Kasumi-1 (cell line): ENCODE results near the gene FGFBP3.
"Not testable (repeated sequence)": the region's sequence is repeated elsewhere in the genome, so short reads cannot be mapped to it uniquely, and the experiment has no call there.

Source experiments
- DNase-seq, 2 experiments: peaks; one replicate each; lab custom pipeline; 2025; lab: John Stamatoyannopoulos, UW

The FGFBP3 gene

GRCh38 chr10:91901784-91902677 is 7.3 kb downstream of the FGFBP3 start:
- DNase-seq = peak; percentile 98 to 99

DNA sequence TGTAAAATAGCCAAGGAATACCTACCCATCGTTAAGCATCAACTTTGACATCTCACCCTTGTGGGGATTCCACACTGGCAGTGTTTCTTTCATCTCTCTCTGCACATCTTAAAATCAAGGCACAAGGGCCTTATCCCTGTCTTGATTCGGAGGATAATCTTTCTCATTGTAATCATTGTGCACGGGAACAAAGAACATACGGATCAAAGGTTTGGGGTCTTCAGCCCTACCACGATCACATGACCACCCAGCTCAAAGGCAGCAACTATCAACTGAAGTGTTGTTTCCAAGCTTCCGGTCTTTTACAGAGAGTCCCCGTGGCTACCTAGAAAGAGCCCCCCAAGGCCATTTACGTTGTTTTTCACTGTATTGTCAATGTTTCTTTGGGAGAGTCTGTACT is 11.9 kb downstream of the FGFBP3 start:
- DNase-seq = no peak

DNA sequence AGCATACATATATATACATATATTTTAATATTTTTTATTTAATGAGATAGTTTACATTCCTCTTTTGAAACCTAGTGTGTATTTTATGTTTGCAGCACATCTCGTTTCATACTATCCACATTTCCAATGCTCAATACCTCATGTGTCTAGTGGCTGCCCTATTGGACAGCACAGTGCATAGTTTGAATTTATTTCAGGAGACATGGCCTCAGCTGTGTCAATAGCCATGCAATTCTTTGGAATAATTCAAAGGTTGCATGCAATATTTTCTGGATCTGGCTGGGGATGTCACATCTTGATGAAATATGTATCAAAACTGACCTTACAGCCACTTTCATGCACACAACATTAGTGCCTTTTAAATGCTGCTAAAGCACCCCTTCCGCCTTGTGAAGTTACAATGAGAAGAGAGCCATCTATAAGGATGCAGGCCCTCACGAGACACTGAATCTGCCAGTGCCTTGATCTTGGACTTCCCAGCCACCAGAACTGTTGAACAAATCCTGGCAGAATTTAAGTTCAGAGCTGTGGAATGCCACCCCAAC is 13.0 kb downstream of the FGFBP3 start:
- DNase-seq = no peak

DNA sequence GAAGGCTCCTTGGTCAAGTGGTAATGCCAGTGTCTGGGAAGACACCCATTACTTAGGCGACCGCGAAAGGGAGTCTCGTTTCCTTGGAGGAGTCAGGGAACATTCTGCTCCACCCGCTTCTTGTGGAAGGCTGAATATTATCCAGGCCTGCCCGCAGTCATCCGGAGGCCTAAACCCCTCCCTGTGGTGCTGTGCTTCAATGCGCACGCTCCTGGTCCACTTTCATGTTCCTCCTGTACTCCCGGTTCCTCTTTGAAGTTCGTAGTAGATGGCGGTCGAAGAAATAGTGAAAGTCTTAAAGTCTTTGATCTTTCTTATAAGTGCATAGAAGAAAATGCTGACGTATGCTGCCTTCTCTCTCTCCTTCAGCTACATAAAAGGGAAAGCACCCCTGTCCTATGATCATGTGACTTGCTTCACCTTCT is 15.0 kb downstream of the FGFBP3 start:
- DNase-seq = not testable (repeated sequence)

- no peak for DNase-seq
These were observed 16.2 kb downstream of the FGFBP3 start for GRCh38 chr10:91893051-91893450.

- DNase-seq = no peak
These were observed 17.9 kb downstream of the FGFBP3 start for GRCh38 chr10:91891125-91892001.

DNA sequence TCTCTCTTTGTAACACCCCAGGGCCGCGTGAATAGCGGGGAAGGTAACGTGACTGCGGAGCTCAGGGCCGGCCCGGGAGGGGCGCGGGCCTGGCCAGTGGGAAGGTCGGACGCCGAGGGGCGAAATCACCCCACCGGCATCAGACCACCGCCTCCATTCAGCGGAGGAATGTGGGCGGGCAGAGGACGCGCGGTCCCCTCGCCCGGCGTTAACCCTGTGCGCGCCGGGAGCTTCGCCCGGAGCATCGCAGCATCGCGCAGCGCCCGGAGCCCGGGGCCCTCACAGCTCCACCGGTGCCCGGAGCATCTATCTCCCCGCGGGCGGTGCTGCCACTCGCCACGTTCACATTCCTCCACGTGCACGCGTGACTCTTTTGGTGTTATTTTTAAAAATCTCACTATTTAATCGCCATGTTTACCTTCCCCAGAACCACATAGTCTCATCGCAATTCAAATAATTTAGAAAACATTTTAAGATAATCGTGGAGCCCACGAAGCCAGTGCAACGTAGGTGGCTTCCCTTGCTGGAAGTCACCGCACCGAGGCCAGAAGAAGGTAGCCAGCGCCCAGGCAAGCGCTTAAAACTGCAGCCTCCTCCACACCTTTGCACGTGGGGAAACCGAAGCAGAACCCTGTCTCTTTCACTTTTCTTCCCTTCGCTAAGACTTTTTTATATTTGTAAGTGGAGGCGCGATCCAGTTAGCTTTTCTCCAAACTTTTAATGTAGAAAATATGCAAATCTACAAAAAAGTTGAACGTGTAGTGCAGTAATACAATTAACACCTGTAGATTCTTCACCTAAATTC is 21.8 kb downstream of the FGFBP3 start:
- DNase-seq = no peak

DNA sequence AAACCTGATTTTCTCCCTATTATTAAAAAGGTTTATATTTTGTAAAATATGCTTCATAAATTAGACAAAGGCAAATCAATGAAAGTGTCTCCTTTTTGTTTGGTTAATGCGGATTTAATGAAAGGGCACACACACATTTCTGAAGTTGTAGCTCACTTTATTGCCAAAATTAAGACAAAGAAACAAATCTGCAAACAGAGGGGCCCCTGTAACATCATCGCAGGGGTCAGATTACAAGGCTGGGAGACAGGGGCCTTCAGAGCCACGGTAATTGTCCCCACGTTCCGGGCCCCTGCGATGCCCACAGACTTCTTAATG is 22.4 kb downstream of the FGFBP3 start:
- DNase-seq = peak in 1 of 2 experiments; percentile 36

GRCh38 chr10:91885362-91886079 is 23.8 kb downstream of the FGFBP3 start:
- DNase-seq = no peak

DNA sequence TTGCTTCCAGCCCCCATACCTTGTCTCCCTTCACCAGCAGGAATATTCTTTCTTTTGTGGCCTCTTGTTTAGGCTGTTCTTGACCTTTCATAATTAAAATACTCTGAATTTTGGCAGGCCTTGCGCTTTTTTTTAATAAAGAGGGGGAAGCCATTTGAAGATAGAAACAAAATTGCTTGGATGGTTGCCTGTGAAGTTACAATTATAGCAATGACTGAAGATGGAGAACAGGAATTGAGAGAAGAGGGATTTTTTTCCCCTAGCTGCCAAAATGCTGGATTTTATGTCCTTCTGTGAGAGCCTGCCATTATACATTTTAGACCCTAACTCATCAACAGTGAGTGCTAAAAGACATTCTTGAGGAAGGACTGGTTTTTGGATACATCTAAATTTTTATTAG is 24.8 kb downstream of the FGFBP3 start:
- no peak for DNase-seq

GRCh38 chr10:91883549-91884444 is 25.5 kb downstream of the FGFBP3 start:
- no peak for DNase-seq

GRCh38 chr10:91880310-91880709 is 29.0 kb downstream of the FGFBP3 start:
- no peak for DNase-seq

DNA sequence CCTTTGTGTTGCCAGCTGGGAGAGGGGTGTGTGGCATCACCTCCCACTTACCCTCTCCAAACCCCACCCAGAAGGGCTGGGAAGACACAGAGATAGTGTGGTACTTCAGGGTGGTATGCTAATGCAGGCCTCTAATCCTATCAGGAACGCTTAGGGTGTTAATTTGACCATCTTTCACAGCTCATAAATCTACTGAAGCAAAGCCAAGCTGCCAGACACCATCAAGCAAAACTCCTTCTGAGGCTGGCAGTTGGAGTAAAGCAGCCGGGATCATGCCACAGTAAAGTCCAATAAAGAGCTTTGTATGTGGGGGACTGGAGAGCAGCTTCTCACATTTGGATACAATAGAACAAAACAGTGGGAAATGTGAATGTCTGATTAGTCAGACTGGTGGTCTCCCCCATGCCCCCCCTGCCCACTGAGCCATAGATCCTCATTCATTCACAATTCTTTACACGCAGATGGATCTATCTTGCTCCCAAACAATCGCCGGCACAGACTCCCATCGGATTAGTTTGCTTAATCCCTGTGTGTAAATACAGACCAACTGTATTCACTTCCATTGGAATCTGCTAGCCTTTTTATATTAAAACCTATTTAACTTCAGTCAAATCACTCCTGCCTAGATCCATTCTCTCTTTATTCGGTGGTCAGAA is 29.6 kb downstream of the FGFBP3 start:
- no peak for DNase-seq

GRCh38 chr10:91875779-91876178 is 33.5 kb downstream of the FGFBP3 start:
- no peak for DNase-seq

DNA sequence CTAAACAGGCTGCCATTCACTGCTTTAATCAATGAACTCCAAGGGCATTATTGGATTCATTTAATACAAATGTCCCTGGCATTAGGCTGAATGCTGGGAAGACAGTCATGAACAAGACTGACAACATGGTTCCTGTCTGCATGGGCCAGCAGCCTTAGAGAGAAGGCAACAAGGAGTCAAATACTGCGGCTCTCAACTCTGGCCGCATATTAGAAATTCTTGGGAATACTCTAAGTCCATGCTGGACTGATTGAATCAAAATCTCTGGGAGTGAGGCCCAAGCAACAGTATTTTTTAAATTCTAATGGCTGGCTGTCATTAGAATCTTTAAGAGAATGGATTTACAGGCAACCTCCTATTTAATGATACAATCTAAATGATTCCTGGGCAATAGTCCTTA is 34.1 kb downstream of the FGFBP3 start:
- no peak for DNase-seq

GRCh38 chr10:91865562-91866081 is 43.7 kb downstream of the FGFBP3 start:
- DNase-seq = no peak

DNA sequence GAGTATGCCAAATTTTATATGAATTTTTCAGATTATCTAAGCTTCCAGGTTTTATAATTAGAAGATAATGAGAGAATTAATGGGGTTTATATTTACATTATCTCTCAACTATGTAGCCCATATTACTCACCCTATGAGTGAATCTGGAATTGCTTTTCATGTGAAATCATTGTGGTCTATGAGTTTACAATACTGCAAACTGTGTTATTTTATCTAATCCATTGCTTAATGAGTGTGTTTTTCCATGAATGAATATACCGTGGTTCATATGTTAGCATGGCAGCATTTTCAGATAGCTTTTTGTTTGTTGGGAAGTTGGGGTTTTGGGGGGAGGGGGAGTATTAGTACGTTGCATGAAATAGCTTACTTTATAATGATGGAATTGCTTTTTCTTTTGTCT is 44.5 kb downstream of the FGFBP3 start:
- DNase-seq = no peak

GRCh38 chr10:91864099-91864498 is 45.2 kb downstream of the FGFBP3 start:
- no peak for DNase-seq

DNA sequence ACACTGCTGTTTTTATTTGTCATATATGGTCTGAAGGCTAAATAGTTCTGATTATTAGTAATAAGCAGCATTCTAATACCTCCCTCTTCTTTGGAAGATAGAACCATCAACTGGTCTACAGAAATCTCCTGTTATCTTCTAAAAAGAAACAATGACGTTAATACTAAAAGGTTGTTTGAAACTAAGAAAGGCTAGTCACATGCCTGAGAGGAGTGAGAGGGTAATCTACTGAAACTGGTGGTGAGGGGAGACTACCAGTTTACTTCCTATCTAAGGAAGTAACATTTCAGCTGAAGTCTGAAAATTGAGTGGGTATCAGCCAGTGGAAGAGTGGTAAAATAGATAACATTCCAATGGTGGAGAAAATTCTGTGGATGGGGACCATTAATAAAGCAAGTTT is 48.4 kb downstream of the FGFBP3 start:
- no peak for DNase-seq
